ENCODE results near the gene NR2C2. TPM values are rescaled to one million over a fixed set of nuclear protein-coding genes. Genes with fewer than 3 reads are reported as not detected.

NR2C2 gene
- total RNA-seq, 4 donors from 2014 or later, result 24.3 to 58.2 (median 39.9) TPM

DNA sequence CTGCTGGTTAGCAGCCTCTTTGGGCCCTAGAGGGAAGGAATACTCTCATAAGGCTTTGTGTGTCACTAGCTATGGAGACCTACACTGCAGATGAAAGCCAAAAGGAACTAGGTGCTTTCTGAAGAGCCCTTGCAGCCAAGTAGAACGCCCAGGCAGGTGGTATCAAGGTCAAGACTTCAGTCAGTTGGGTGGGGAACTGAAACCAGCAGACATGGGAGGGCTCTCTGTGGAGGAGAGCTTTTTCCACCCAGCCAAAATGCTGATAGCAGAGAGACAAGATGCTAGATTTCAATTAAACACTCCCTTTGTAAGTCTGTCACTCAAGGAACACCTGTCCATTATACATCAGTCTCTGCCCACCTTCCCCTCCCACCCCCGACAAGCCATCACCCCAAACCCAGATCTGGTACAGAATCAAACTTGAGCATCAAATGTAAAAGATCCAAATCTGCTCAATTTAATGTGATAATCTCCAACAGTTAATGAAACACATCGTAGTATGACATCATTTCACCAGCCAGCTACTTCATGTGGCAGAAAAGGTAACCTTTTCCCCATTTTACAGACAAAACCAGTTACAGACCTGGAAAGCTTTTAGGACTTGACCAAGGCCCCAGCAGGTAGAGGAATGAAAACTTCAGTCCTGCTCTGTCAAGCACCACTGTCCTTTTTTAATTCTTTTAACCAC lies 103.2 kb downstream of the NR2C2 start:
- no peak overlapping the region for H3K4me3 ChIP-seq (ENCODE audit: low read depth, poor library complexity, severe bottlenecking)
- no peak for DNase-seq (ENCODE audit: low spot score in 2 of 2)
- TF ChIP-seq, protein P1, sequence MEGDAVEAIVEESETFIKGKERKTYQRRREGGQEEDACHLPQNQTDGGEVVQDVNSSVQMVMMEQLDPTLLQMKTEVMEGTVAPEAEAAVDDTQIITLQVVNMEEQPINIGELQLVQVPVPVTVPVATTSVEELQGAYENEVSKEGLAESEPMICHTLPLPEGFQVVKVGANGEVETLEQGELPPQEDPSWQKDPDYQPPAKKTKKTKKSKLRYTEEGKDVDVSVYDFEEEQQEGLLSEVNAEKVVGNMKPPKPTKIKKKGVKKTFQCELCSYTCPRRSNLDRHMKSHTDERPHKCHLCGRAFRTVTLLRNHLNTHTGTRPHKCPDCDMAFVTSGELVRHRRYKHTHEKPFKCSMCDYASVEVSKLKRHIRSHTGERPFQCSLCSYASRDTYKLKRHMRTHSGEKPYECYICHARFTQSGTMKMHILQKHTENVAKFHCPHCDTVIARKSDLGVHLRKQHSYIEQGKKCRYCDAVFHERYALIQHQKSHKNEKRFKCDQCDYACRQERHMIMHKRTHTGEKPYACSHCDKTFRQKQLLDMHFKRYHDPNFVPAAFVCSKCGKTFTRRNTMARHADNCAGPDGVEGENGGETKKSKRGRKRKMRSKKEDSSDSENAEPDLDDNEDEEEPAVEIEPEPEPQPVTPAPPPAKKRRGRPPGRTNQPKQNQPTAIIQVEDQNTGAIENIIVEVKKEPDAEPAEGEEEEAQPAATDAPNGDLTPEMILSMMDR (IDR thresholded peaks at IDR 0.05), result no peak
- no peak for TF ChIP-seq POLR2A (IDR thresholded peaks at IDR 0.05)
- intact Hi-C loops (cut with DNase I; ENCODE audit: low total_unique reads), result no loop called here
- WGBS, 2 donors, result 86 to 93% methylated on average over 2 to 3 of the region's 3 CpGs

DNA sequence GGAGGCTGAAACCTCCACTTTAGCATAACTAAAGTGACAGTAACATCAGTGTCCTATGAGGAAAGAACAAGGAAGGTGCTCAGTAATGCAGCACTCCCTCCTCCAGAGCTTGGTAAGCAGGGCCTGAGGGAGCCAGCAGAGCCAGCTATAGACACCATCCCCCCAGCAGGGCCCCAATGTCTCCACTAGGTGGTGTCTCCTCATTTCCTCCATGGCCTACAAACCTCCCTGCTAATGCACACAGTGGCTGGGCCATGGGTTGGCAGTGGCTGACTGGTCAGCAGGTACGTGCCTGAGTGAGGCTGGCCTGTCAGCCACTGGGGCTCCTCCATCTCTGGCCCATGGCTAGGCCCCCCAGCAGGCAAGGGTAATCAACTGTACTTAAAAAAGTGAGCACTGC lies 104.1 kb downstream of the NR2C2 start:
- TF ChIP-seq, protein P1 (IDR thresholded peaks at IDR 0.05), result no peak
- TF ChIP-seq POLR2A (IDR thresholded peaks at IDR 0.05), result no peak
- no peak overlapping the region for H3K4me3 ChIP-seq (ENCODE audit: low read depth, poor library complexity, severe bottlenecking)
- intact Hi-C loops (cut with DNase I; ENCODE audit: low total_unique reads), result no loop called here
- WGBS, 2 donors, result 60 to 100% methylated on average over 1 of the region's 1 CpG
- no peak for DNase-seq (ENCODE audit: low spot score in 2 of 2)

DNA sequence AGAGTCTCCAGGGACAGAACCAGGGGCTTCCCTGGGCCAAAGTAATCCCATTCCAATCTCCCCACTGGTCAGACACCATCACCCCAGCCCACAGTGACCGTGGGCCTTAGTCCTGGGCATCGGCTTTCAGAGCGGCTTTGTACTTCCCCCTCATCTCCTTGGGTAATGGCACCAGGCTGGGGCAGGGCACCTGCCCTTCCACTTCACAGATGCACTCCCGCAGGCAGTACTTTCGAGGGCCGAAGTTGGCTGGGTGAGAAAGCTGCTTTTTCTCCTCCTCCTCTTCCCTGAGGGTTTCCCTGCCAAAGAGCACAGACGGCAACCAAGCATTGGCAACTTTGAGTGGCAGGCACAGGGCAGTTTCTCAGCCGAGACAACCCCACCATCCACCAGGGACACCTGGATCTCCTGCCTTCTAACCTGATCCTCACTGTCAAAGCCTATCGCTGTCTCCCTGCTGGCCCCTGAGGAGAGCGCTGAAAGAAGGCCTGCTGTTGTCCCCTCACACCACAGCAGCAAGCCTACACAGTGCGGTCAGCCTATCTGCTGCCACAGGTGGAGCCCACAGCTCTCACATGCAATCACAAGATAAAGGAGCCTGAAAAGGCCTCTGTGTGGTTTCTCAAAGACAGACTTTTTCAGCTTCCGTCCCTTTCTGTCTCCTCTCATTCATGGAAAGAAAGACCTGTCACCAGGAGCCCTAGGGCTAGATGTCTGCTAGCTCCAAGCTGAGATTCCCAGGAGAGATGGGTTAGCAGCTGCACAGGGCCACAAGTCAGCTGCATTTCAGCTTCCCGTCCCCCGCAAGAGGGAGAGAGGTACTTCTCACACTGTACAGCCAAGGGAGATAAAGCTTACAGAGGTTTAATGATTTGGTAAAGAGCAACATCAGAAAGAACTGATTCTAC lies 105.2 kb downstream of the NR2C2 start:
- no peak overlapping the region for H3K4me3 ChIP-seq (ENCODE audit: low read depth, poor library complexity, severe bottlenecking)
- WGBS, 2 donors, result 92 to 94% methylated on average over 14 of the region's 14 CpGs
- TF ChIP-seq POLR2A (IDR thresholded peaks at IDR 0.05), result no peak
- TF ChIP-seq, protein P1 (IDR thresholded peaks at IDR 0.05), result no peak
- intact Hi-C loops (cut with DNase I; ENCODE audit: low total_unique reads), result no loop called here
- no peak for DNase-seq (ENCODE audit: low spot score in 2 of 2)

DNA sequence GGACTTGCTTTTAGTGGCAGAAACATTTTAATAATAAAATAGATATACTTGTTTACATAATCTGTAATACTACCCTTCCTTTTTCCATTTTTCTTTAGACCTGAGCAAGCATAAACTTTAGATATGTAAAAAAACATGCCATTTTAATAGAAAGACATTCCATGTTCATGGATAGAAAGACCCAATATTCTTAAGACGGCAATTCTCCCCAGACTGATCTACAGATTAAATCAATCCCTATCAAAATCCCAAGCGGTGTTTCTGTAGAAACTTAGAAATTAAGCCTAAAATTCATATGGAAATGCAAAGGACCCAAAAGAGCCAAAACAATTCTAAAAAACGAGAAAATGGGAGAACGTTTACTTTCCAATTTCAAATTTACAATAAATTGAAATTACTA lies 106.2 kb downstream of the NR2C2 start:
- TF ChIP-seq POLR2A (IDR thresholded peaks at IDR 0.05), result no peak
- TF ChIP-seq, protein P1 (IDR thresholded peaks at IDR 0.05), result no peak
- DNase-seq (ENCODE audit: low spot score in 2 of 2), result no peak
- H3K4me3 ChIP-seq (ENCODE audit: low read depth, poor library complexity, severe bottlenecking), result no peak overlapping the region
- 93 to 96% methylated on average over 4 of the region's 4 CpGs for WGBS, 2 donors
- intact Hi-C loops (cut with DNase I; ENCODE audit: low total_unique reads), result no loop called here

DNA sequence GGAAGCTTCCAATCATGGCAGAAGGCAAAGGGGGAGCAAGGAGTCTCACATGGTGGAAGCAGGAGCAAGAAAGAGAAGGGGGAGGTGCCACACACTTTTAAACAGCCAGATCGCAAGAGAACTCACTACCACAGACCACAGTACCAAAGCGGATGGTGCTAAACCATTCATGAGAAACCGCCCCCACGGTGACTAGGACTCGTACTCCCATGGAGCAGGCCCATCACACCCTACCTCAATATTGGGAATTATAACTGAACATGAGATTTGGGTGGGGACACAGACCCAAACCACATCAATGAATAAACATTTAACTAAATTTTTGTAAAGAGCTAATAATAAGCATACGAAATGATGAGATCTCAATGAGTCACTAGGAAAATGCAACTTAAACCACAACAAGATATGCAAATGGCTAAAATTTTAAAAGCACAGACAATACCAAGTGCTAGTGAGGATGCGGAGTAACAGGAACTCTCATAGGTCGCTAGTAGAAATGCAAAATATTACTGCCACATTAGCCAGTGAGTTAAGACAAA lies 107.7 kb downstream of the NR2C2 start:
- intact Hi-C loops (cut with DNase I; ENCODE audit: low total_unique reads), result no loop called here
- 88 to 90% methylated on average over 8 of the region's 8 CpGs for WGBS, 2 donors
- DNase-seq (ENCODE audit: low spot score in 2 of 2), result no peak
- TF ChIP-seq, protein P1 (IDR thresholded peaks at IDR 0.05), result no peak
- TF ChIP-seq POLR2A (IDR thresholded peaks at IDR 0.05), result no peak
- no peak overlapping the region for H3K4me3 ChIP-seq (ENCODE audit: low read depth, poor library complexity, severe bottlenecking)
